SK-N-SH (cell line): Measurements from ENCODE around the gene PDE4D. TPM values are rescaled to one million over a fixed set of nuclear protein-coding genes. Genes with fewer than 3 reads are reported as not detected.

Source experiments
- CTCF ChIA-PET: fragments of 300-600, 350-600 bp; formaldehyde crosslinking; extraction: SDS; loops from one replicate; lab custom pipeline; 2021; lab: Yijun Ruan, JAX
- POLR2A ChIA-PET: fragments of 350-600 bp; sonication (Branson Sonifier 250); formaldehyde crosslinking; extraction: SDS; loops from one replicate; lab custom pipeline; 2020; ENCODE audit warnings: antibody characterized with exemption, inconsistent platforms; lab: Yijun Ruan, JAX
- DNase-seq: peaks from one replicate; pipeline ENCODE4 v3.0.0; 2012
- H2AFZ ChIP-seq: fragments of 200-600 bp; sonication (generic); 2 replicates; pipeline ENCODE4 v1.8.1; 2016; ENCODE audit warnings: antibody characterized with exemption, mild to moderate bottlenecking, low read depth
- H3F3A ChIP-seq: fragments of 200-600 bp; sonication (generic); replicated peaks from 2 replicates; pipeline ENCODE3; 2016; ENCODE audit warnings: antibody characterized with exemption, mild to moderate bottlenecking; ENCODE audit not compliant: insufficient read depth
- H3K27ac ChIP-seq, 2 experiments: fragments of 200-500 bp in 1 of 2; fragments of 200-600 bp in 1 of 2; sonication (Bioruptor generic) in 1 of 2; sonication (generic), shearing (Covaris generic) in 1 of 2; 2 replicates each; pipeline versions ENCODE4 v1.5.1 to v1.6.1; 2014 to 2016; ENCODE audit warnings: low read depth in 2 of 2, inconsistent platforms in 1 of 2, low read length in 1 of 2, mild to moderate bottlenecking in 1 of 2, mixed read lengths in 1 of 2
- H3K27me3 ChIP-seq: fragments of 200-600 bp; sonication (generic), shearing (Covaris generic); 2 replicates; pipeline ENCODE4 v1.6.1; 2016; ENCODE audit warnings: mixed run types; ENCODE audit not compliant: insufficient read depth
- H3K36me3 ChIP-seq, 2 experiments: fragments of 200-500 bp in 1 of 2; fragments of 200-600 bp in 1 of 2; sonication (Bioruptor generic) in 1 of 2; sonication (generic) in 1 of 2; replicated peaks in 1 of 2; 2 replicates each; pipeline versions ENCODE3 to v1.5.1; 2014 to 2016; ENCODE audit warnings: low read length in 1 of 2, mild to moderate bottlenecking in 1 of 2; ENCODE audit not compliant: insufficient read depth in 2 of 2, control insufficient read depth in 1 of 2
- H3K4me1 ChIP-seq, 2 experiments: fragments of 200-500 bp in 1 of 2; fragments of 200-600 bp in 1 of 2; sonication (Bioruptor generic) in 1 of 2; sonication (generic), shearing (Covaris generic) in 1 of 2; 2 replicates each; pipeline versions ENCODE4 v1.5.1 to v1.6.1; 2014 to 2016; ENCODE audit warnings: low read depth in 1 of 2, low read length in 1 of 2, mixed run types in 1 of 2; ENCODE audit not compliant: insufficient read depth in 2 of 2, control insufficient read depth in 1 of 2
- H3K4me2 ChIP-seq: fragments of 200-600 bp; sonication (generic), shearing (Covaris generic); 2 replicates; pipeline ENCODE4 v1.6.1; 2017; ENCODE audit warnings: mixed run types
- H3K4me3 ChIP-seq, 2 experiments: fragments of 200-500 bp in 1 of 2; fragments of 200-600 bp in 1 of 2; sonication (Bioruptor generic) in 1 of 2; sonication (generic), shearing (Covaris generic) in 1 of 2; 2 replicates each; pipeline versions ENCODE4 v1.5.1 to v1.8.1; 2014 to 2016; ENCODE audit warnings: low read depth in 2 of 2, inconsistent platforms in 1 of 2, low read length in 1 of 2, mild to moderate bottlenecking in 1 of 2, mixed read lengths in 1 of 2, moderate library complexity in 1 of 2
- H3K79me2 ChIP-seq: fragments of 200-600 bp; sonication (generic); 2 replicates; pipeline ENCODE4 v1.8.1; 2017; ENCODE audit warnings: mild to moderate bottlenecking; ENCODE audit not compliant: insufficient read depth
- H3K9ac ChIP-seq: fragments of 200-600 bp; sonication (generic); 2 replicates; pipeline ENCODE4 v1.6.1; 2017; ENCODE audit warnings: mixed run types
- H3K9me2 ChIP-seq: fragments of 200-600 bp; sonication (generic); 2 replicates; pipeline ENCODE4 v1.6.1; 2017; ENCODE audit warnings: mixed run types
- H3K9me3 ChIP-seq: fragments of 200-600 bp; sonication (generic); 2 replicates; pipeline ENCODE4 v1.6.1; 2017; ENCODE audit warnings: mixed run types, mild to moderate bottlenecking, moderate library complexity
- H4K20me1 ChIP-seq: fragments of 200-600 bp; sonication (generic); 2 replicates; pipeline ENCODE4 v1.6.1; 2017; ENCODE audit warnings: mild to moderate bottlenecking, mixed run types; ENCODE audit not compliant: insufficient read depth
- CHD2 ChIP-seq: fragments of 150-350 bp; IDR thresholded peaks from 2 replicates; pipeline ENCODE4 v1.6.1; 2018; ENCODE audit warnings: low read length; ENCODE audit not compliant: partially characterized antibody
- EP300 ChIP-seq, 2 experiments: IDR thresholded peaks; 2 replicates each; pipeline versions ENCODE4 v1.4.0 to v1.6.1; 2012; ENCODE audit warnings: borderline replicate concordance in 1 of 2, low read depth in 1 of 2, low read length in 1 of 2
- FOXM1 ChIP-seq: IDR thresholded peaks from 2 replicates; pipeline ENCODE4 v1.4.0; 2012; ENCODE audit warnings: low read depth, mild to moderate bottlenecking
- JUND ChIP-seq: IDR thresholded peaks from 2 replicates; pipeline ENCODE4 v1.4.0; 2012
- NRF1 ChIP-seq: IDR thresholded peaks from 2 replicates; pipeline ENCODE4 v1.6.1; 2012; ENCODE audit warnings: low read depth, mild to moderate bottlenecking, low read length
- USF2 ChIP-seq: fragments of 150-350 bp; IDR thresholded peaks from 2 replicates; pipeline ENCODE4 v1.6.1; 2017; ENCODE audit warnings: antibody characterized with exemption, low read length, low read depth, borderline replicate concordance
- WGBS: methylation state at CpG from one replicate; pipeline ENCODE4 v1.1.6; 2017; ENCODE audit warnings: low lambda C conversion rate; 5-methylcytosine and 5-hydroxymethylcytosine counted together
- polyA plus RNA-seq, 3 experiments: library from polyadenylated mRNA; depleted of rRNA; stranded (reverse); fragments of >200 nt; gene quantifications; 2 replicates each; pipeline ENCODE4 v1.2.3, GENCODE V29; 2012
- TF ChIP-seq, protein P1 (sequence below): fragments of 200-600 bp; sonication (generic); IDR thresholded peaks from 2 replicates; pipeline ENCODE4 v1.6.1; 2017; ENCODE audit warnings: antibody characterized with exemption, mild to moderate bottlenecking, moderate library complexity
- TF ChIP-seq, protein P2 (sequence below): IDR thresholded peaks from 2 replicates; pipeline ENCODE4 v1.4.0; 2012; ENCODE audit warnings: low read depth, borderline replicate concordance

PDE4D gene
- polyA plus RNA-seq, 1 of the 3 experiments (the other 2 are of a cell fraction) = 2.4 TPM

GRCh38 chr5:58926541-58926935, 967.0 kb downstream of the PDE4D start:
- CTCF ChIA-PET = no interaction called here
- no peaks in the 10 kb centered on the region for H3K27me3 ChIP-seq
- H3K79me2 ChIP-seq = no peaks in the 10 kb centered on the region
- no peaks in the 10 kb centered on the region for H3K9me2 ChIP-seq
- no peak overlapping the region for H3K4me3 ChIP-seq
- no peak overlapping the region for H2AFZ ChIP-seq
- TF ChIP-seq, protein P1, sequence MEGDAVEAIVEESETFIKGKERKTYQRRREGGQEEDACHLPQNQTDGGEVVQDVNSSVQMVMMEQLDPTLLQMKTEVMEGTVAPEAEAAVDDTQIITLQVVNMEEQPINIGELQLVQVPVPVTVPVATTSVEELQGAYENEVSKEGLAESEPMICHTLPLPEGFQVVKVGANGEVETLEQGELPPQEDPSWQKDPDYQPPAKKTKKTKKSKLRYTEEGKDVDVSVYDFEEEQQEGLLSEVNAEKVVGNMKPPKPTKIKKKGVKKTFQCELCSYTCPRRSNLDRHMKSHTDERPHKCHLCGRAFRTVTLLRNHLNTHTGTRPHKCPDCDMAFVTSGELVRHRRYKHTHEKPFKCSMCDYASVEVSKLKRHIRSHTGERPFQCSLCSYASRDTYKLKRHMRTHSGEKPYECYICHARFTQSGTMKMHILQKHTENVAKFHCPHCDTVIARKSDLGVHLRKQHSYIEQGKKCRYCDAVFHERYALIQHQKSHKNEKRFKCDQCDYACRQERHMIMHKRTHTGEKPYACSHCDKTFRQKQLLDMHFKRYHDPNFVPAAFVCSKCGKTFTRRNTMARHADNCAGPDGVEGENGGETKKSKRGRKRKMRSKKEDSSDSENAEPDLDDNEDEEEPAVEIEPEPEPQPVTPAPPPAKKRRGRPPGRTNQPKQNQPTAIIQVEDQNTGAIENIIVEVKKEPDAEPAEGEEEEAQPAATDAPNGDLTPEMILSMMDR = no peak
- TF ChIP-seq JUND (no peak), FOXM1 (no peak), EP300 (IDR thresholded peaks at IDR 0.05; ENCODE audit: borderline replicate concordance in 1 of 2, low read depth in 1 of 2, low read length in 1 of 2) (no peak)
- TF ChIP-seq, protein P2, sequence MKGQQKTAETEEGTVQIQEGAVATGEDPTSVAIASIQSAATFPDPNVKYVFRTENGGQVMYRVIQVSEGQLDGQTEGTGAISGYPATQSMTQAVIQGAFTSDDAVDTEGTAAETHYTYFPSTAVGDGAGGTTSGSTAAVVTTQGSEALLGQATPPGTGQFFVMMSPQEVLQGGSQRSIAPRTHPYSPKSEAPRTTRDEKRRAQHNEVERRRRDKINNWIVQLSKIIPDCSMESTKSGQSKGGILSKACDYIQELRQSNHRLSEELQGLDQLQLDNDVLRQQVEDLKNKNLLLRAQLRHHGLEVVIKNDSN = no peak
- POLR2A ChIA-PET = no interaction called here
- no peak overlapping the region for H3K4me2 ChIP-seq
- no peaks in the 10 kb centered on the region for H3K9me3 ChIP-seq
- WGBS = 54% methylated on average over 6 of the region's 6 CpGs
- DNase-seq = no peak
- H3F3A ChIP-seq = no peaks in the 10 kb centered on the region
- H3K36me3 ChIP-seq = no peaks in the 10 kb centered on the region
- no peaks in the 10 kb centered on the region; a peak in 1 of 4 replicates for H3K4me1 ChIP-seq
- H3K27ac ChIP-seq = no peak overlapping the region
- H3K9ac ChIP-seq = no peak overlapping the region
- H4K20me1 ChIP-seq = no peaks in the 10 kb centered on the region

DNA sequence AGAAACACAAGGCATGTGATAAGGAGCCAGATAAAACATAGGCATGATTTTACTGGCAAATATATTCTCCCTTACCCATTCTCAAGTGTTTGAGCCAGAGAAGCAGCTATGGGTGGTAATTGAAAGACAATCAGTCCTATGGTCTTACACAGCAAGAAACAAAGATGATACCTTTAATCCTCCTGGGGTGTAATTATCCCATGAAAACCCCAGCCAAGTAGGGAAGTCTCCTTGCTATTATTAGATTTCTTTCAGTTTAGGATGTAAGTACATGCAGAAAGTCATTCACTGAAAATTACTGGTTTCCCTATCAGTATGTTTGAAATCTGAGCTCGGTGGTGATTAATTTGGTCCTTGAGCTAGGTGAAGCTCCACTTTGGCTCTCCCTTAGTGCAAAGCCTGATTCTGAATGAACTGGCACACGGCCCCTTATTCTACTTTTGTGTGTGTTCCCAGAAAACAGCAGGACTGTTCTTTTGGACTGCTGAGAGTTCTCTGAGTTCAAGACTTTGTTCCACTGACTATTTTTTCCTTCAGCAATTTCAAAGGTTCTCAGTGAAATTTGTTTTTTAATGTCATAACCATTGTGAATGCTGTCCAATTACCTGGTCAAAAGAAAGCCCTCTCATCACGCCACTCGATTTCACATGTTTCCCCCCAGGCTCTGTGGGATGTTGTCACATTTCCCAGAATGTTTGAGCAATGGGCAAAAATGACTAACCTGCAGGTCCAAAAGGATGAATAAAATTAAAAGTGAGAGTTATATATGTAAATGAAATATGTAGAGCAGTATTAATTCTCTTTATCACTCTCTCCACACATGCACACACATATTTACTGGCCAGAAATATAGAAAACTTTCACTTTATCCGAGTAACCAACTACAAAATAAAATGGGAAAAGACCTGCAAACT, 967.6 kb downstream of the PDE4D start:
- Histone ChIP-seq H3K9me2 (no peaks in the 10 kb centered on the region), H3K27me3 (no peaks in the 10 kb centered on the region), H3K4me3 (no peak overlapping the region), H3K9ac (no peak overlapping the region), H3K36me3 (no peaks in the 10 kb centered on the region), H3K79me2 (no peaks in the 10 kb centered on the region), H3F3A (no peaks in the 10 kb centered on the region), H4K20me1 (no peaks in the 10 kb centered on the region), H2AFZ (no peak overlapping the region), H3K27ac (no peak overlapping the region), H3K4me2 (no peak overlapping the region), H3K4me1 (no peaks in the 10 kb centered on the region; a peak in 1 of 4 replicates), H3K9me3 (no peaks in the 10 kb centered on the region)
- ChIA-PET POLR2A (no interaction called here), CTCF (no interaction called here)
- WGBS = 55% methylated on average over 5 of the region's 5 CpGs
- DNase-seq = no peak
- no peak for TF ChIP-seq CHD2
- no peak for TF ChIP-seq USF2
- TF ChIP-seq NRF1 = no peak
